C1 segment of cervical spinal cord (tissue), 14 donors: ENCODE results near the gene URB1.
"Not testable (repeated sequence)": the region's sequence is repeated elsewhere in the genome, so short reads cannot be mapped to it uniquely, and the experiment has no call there.

ENCODE experiments used
- DNase-seq, 14 donors: peaks; one replicate each; lab custom pipeline; 2025; lab: John Stamatoyannopoulos, UW

URB1 gene

DNA sequence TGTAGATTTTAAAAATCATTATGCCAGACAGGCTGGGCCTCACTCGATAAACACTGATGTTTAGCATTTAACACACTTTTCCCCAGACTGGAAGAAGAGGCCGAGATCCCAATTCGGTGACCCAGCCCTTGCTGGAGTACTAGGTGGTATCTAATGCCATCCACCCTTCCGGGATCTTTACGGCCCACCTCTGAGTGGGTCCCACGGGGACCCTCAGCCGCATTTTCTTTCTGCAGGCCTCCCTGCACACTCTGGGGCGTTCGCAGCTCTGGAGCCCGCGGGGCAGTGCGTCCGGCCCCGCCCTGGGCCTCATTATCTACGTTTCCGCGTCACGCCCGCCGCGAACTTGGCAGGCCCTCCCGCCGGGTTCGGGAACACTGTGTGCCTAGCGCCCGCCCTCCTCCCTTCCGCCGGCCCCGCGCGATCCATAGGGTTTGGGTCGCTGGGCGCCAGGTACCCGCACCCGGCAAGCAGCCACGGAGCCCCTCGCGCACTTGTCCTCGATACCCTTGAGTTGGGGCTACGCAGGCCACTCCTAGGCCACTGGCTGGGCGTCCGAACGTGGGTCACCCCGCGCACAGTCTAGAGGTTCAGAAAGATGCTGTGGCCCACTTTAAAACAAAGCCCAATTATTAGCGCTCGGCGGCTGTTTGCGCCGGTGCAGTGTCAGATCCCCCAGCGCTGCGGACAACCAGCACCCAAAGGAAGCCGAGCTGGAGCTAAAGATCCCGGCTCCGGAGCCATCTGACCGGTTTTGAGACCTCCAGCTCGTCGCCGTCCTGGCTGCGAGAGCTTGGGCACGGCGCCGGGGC, 18.7 kb upstream of the URB1 start:
- DNase-seq = peak in 13 of 14 donors; percentile 19 to 87 (median 69)

GRCh38 chr21:32410916-32411315, 18.1 kb upstream of the URB1 start:
- DNase-seq = peak in 3 of 14 donors; percentile 18 to 49 (median 46)

GRCh38 chr21:32410291-32410690, 17.5 kb upstream of the URB1 start:
- no peak for DNase-seq

DNA sequence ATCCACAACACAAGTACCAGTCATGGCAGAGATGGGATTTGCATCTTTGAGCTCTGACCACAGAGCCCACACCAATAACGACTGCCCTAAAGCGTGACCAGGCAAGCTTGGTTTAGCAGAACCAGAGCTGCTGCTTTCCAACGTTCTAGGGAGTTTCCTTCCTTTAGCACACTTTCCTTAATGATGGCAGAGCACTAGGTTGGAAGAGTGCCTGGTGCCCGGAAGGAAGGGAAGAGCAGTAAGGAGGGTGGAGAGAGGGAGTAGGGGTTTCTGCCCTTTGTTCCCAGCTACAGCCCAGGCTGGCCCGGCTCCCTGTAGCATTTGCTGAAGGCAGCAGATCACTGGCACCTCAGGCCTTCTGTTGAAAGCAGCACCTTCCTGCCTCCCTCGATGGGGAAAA, 13.6 kb upstream of the URB1 start:
- DNase-seq = no peak

- peak in 8 of 14 donors; percentile 8 to 57 (median 31) for DNase-seq
Measured at GRCh38 chr21:32403201-32403777, 10.5 kb upstream of the URB1 start.

DNA sequence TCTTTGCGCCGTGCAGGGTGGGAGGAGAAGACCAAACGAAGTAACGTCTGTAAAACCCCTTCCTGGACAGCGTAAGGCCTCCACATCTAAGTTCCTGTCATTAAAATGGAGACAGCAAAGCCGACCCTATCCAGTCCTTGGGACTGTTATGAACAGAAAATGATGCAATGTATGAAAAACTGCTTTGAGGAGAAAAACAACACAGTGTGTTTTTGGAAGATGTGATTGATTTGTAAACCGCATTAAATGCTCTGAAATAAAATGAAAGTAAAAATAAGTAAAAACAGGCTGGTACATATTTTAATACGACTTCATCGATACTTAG, 827 bp upstream of the URB1 start:
- DNase-seq = no peak

- no peak for DNase-seq
Measured at GRCh38 chr21:32392299-32392879, 423 bp downstream of the URB1 start.

GRCh38 chr21:32391755-32392154, 1.1 kb downstream of the URB1 start:
- no peak for DNase-seq

- not testable (repeated sequence) for DNase-seq
Measured at GRCh38 chr21:32390537-32391224, 2.1 kb downstream of the URB1 start.

DNA sequence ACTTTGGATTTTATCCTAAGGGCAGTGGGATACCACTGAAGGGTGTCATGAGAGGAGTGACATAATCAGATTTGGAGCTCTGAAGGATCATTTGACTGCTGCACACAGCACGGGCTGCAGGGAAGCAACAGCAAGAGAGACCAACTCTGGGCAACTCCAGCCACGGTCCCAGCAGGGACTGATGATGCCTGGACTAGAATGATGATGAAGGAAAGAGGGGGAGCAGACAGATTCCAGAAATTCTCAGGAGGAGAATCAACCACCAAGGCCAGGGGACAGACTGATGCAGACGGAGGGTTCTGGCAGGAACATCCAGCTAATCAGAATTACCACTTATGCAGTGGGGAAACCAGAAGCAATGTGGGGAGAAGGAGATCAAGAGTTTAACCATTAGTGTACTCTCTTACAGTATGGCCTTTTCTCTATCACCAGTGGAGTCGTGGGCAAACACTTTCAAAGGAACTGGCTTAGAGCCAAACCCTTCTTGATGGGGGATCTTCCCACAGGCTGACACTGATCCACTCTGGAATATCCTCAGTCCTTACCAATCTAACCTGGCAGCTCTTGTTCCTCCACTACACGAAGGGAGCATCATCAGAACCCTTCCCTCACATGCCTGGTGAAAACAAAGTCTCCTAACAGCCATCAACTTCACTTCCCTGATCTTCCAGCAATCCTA, 3.3 kb downstream of the URB1 start:
- DNase-seq = peak in 1 of 14 donors; percentile 13

DNA sequence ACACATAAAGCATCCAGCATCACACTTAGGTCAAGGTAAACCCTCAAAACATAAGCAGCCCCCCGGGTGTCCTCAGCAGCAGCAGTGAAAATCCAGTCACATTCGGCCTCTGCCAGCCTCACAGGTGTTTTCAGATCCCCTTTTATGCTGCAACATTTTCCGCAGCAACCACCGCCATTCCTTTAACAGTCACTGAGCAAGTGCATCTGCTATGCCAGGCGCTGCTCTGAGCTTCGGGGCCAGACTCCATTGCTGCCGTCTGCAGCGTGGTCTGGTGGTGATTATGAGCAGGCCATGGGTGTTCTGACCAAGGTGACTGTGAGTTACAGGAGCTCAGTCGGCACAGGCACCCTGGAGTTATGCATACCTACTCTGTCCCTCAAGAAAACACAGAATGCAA, 4.5 kb downstream of the URB1 start:
- DNase-seq = no peak

DNA sequence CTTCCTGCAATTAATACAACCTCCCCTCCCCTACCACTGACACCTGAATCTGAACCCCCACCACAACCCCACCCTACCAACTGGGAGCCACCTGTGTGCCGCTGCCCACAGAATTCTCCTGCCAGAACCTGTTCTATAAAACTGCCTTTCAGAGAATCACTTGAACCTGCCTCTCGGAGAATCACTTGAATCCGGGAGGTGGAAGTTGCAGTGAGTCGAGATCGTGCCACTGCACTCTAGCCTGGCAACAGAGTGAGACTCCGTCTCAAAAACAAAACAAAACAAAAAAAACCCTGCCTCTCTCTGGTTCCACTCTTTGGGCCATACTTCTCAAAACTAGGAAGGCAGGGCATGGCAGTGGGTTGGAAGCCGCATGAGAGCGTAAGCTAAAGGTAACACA, 5.7 kb downstream of the URB1 start:
- DNase-seq = no peak

GRCh38 chr21:32386195-32386870, 6.5 kb downstream of the URB1 start:
- DNase-seq = no peak

GRCh38 chr21:32383812-32384211, 9.0 kb downstream of the URB1 start:
- DNase-seq = no peak

DNA sequence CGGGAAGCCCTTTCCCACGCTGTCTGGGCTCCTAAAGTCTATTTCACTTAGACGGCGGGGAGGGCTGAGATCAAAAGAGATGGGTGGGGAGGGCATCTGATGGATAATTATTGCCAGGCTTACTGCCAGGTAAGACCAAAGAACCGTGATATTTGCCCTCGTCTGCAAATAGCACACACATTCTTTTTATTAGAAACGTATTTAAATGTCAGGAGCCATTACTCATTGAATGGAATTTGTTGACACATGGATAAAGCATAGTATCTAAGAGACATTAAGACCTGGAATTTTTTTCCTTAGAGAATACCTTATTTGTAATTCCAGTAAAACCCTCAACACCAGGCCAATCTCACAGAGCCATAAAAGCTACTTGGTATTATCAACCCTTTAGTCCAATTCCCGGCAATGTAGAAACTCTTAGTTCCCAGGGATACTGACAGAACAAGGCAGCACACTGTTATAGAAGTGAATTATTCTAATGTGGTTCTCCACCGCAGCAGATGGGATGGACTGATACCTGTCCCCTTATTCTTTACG, 10.6 kb downstream of the URB1 start:
- no peak for DNase-seq

- DNase-seq = no peak
Measured at GRCh38 chr21:32381571-32381970, 11.2 kb downstream of the URB1 start.

DNA sequence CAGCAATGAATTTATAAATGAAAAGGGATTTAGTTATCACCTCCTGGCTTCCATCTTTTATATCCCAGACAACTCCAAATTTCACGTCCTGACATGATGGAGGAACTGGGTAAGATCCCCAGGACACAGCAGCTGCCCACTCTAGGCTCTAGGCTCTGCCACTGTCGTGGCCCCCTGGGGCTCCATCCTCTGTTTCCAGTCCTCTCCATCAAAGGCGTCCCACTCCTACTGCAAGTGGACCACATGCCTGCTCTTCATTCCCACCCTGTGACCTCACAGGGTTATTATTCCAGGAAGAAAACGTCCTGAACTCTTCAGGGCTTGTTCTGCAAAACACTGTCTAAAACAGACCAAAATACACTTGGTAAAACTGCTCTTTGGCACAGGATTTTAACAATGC, 11.9 kb downstream of the URB1 start:
- no peak for DNase-seq

GRCh38 chr21:32378956-32379355, 13.9 kb downstream of the URB1 start:
- no peak for DNase-seq

DNA sequence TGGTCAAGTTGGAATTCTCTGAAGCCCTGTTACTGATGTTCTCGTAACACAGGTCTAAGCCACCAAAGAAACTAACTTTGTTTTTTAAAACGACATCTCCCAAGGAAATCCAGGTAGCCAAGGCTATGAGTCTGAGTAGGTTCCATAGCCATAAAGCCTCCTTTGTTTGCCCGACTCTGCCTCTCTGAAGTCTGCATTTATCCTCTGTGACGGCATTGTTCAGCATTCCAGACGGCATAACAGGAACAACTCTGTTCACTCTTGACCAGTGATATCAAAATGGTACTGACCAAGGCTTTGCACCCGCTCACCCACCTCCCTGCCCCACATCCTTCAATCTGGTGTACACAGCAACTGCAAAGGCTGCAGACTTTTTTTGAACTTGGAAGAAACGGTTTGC, 14.8 kb downstream of the URB1 start:
- peak in 2 of 14 donors; percentile 8 to 17 for DNase-seq

DNA sequence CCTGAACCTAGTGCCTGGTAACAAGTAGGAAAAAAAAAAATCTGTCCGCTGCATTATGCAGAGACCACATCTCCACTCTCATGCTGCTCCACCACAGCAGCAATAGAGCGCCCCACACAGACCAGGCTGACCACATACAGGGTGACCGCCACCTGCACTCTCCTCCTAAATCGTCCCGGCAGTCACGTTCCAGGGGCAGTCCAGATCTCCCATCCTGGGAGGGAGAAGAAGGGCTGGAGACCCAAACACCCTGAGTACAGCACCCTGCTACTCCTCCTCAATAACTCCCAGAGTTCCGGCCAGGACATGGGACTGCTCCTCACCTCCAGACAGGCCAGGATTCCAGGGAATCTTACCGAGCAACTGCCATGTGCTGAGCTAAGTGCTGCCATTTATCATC, 15.3 kb downstream of the URB1 start:
- DNase-seq = no peak

- DNase-seq = no peak
Measured at GRCh38 chr21:32372755-32373154, 20.1 kb downstream of the URB1 start.
